Glomerular endothelial cell (primary cell): ENCODE data around the gene OR6C68. TPM values are rescaled to one million over a fixed set of nuclear protein-coding genes. Genes with fewer than 3 reads are reported as not detected.
"Not testable (repeated sequence)": the region's sequence is repeated elsewhere in the genome, so short reads cannot be mapped to it uniquely, and the experiment has no call there.

Experiments used
- DNase-seq: peaks from one replicate; pipeline ENCODE4 v3.0.0-alpha.2; 2011; ENCODE audit warnings: low read depth, low spot score; ENCODE audit errors: extremely low read depth
- total RNA-seq: library from RNA; depleted of rRNA; stranded (reverse); fragments of >200 nt; gene quantifications from 2 replicates; pipeline ENCODE4 v1.2.3, GENCODE V29; 2015

Gene OR6C68
- total RNA-seq: not detected in 2 replicates

DNA sequence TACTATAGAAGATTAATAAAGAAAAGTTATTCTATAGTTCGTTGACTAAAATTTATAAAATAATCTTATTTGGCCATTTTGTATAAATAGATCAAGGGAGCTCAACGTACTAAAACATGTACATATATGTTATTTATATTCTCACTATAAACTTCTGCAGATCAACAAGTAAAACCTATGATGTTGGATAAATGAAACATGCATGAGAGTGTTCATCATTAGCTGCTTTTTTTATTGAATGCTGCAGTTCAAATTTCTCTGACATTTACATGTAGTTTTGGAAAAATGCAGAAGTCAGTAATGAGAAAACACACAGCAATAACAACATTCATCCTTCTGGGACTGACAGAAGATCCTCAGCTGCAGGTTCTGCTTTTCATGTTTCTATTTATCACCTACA is at the start of gene OR6C68:
OR6C68 (plus strand) TSS at position 301 of the 400 bp plus-strand sequence; CDS start at position 301, 0 bp downstream.
- DNase-seq: no peak

GRCh38 chr12:55443776-55444175 is 48.4 kb upstream of the OR6C68 start, which contains the start of gene OR6C2:
Gene OR6C2, plus strand, starts transcription at chr12:55444076. Its CDS starts 8,138 bp downstream, at chr12:55452214.
- no peak for DNase-seq

GRCh38 chr12:55445357-55445756 is 46.8 kb upstream of the OR6C68 start:
- DNase-seq: no peak

DNA sequence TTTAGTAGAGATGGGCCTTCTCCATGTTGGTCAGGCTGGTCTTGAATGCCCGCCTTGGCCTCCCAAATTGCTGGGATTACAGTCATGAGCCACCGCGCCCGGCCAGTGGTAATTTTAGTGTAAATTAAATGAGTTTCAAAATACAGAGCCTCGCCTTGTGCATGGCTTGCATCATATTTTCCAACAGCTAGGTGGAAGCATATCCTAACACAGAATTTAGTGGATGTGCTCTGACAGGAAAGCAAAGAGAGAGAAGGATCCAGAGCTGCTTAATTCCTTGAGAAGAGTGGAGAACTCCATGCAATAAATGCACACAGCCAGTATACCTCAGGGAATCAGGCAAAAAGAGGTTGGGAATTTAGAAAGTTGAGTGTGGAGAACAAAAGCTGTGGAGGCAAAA is 45.9 kb upstream of the OR6C68 start:
- DNase-seq: no peak

DNA sequence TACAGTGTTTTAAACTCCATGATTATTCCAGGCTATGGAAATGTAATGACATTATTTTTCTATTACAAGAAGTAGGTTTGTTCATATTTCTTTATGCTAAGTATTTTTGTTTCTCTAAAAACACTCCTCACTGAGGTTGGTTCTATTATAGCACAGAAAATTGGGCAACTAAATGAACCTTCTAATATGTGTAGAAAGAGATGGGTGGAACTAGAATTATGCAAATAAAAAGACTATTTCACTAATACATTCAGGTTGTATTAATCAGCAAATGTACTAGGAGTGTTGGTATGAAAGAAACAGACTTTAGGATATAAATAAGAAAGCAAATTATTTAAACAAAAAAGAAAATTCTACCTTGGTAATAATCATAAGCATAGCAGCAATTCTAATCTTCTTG is 43.4 kb upstream of the OR6C68 start:
- no peak for DNase-seq

DNA sequence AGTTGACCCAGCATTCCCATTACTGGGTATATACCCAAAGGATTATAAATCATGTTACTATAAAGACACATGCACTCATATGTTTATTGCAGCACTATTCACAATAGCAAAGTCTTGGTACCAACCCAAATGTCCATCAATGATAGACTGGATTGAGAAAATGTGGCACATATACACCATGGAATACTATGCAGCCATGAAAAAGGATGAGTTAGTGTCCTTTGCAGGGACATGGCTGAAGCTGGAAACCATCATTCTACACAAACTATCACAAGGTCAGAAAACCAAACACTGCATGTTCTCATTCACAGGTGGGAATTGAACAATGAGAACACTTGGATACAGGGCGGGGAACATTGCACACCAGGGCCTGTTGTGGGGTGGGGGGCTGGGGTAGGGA is 27.3 kb upstream of the OR6C68 start:
- DNase-seq: not testable (repeated sequence)

DNA sequence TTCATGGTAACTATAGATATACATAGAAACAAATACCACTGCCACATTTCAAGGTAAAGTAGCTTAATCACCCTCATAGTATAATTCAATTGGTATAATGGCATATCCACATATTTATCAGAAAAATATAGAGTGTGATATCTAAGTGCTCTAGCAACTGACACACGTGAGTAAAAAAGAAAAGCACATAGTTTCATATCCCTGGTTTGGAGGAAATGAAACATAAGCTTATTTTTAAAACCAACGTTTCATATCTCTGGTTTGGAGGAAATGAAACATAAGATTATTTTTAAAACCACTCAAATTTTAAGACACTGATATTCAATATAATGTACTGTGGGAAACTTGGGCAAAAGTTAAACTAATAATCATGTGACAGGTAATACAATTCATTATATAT is 24.3 kb upstream of the OR6C68 start:
- DNase-seq: no peak

GRCh38 chr12:55469291-55469690 is 22.9 kb upstream of the OR6C68 start:
- DNase-seq: no peak

- no peak for DNase-seq
These were observed 21.9 kb upstream of the OR6C68 start, which contains the start of gene OR6C70 for GRCh38 chr12:55470088-55470829. Gene OR6C70, minus strand, starts transcription at chr12:55470138. Its CDS starts 0 bp downstream, at chr12:55470138.

GRCh38 chr12:55472264-55472663 is 19.9 kb upstream of the OR6C68 start:
- DNase-seq: no peak

DNA sequence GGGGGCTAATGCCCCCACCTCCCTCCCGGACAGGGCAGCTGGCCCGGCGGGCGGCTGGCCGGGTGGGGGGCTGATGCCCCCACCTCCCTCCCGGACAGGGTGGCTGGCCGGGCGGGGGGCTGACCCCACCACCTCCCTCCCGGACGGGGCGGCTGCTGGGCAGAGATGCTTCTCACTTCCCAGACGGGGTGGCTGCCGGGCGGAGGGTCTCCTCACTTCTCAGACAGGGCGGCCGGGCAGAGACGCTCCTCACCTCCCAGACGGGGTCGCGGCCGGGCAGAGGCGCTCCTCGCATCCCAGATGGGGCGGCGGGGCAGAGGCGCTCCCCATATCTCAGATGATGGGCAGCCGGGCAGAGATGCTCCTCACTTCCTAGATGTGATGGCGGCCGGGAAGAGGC is 13.0 kb upstream of the OR6C68 start:
- DNase-seq: not testable (repeated sequence)

- not testable (repeated sequence) for DNase-seq
These were observed 7.9 kb upstream of the OR6C68 start for GRCh38 chr12:55484284-55484683.

DNA sequence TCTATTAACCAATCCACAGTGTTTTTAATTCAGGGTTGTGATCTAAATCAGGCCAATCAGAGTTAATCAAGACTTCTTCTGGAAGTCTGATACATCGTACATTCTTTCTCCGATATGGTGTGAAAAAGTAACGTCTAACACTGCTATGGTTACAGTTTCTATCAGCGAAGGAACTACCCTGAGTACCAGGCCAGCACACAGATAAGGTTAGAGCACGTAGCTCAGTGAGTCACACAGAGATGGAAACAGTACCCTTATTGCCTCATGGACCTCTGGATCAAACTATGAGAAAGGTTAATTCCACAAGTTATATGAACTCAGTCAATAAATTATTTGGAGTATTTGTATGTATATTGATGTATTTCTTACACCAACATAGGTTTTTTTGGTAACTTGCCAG is 3.3 kb downstream of the OR6C68 start:
- DNase-seq: no peak

DNA sequence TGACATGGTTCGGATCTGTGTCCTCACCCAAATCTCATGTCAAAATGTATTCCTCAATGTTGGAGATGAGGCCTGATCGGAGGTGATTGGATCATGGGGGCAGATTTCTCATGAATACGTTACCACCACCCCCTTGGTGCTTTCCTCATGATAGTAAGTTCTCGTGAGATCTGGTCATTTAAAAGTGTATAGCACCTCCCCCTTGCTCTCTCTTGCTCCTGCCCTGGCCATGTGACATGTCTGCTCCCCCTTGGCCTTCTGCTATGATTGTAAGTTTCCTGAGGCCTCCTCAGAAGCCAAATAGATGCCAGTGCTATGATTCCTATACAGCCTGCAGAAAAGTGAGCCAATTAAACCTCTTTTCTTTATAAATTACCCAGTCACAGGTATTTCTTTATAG is 7.1 kb downstream of the OR6C68 start:
- DNase-seq: no peak

DNA sequence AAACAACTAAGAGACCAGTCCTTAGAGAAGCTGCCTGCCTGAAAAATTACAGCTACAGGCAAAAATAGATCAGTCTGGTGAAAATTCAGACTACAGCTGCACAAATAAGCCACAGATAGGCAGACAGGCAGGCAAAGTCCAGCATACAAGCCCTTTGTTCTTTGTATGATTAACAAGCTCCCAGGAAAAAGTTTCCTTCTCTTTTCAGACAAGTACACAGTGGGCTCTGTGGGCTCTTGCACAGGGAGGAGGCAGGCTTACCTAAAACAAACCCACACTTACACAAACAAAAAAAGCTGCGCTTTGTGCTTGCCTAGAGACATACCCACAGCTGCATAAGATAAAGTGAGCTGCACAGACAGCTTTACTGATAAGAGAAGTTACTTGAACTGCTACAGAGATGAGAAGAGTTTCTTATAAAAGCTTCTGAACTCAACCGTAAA is 7.7 kb downstream of the OR6C68 start:
- DNase-seq: no peak

DNA sequence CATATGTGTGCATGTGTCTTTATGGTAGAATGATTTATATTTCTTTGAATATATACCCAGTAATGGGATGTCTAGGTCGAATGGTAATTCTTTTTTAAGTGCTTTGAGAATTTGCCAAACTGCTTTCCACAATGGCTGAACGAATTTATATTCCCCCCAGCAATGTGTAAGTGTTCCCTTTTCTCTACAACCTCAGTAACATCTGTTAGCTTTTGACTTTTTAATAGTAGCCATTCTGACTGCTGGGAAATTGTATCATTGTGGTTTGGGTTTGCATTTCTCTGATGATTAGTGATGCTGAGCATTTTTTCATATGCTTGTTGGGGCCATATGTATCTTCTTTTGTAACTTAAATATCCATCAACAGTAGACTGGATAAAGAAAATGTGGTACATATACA is 9.4 kb downstream of the OR6C68 start:
- no peak for DNase-seq

DNA sequence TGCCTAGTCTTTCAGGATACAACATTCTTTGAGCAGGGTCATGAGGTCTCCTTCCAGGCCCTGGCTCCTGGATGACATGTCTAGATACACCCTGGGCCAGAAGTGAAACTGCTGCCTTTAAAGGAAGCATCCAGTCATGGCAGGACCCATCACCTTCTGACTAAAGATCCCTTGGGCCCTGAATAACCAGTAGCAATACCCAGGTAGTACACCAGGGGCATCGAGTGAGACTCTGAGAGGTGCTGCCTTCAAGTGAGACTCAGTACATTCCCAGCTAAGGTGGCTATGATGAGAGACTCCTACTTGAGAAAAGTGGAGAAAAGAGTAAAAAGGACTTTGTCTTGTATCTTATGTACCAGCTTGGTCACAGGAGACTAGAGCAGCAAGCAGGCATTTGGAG is 23.5 kb downstream of the OR6C68 start:
- DNase-seq: no peak

DNA sequence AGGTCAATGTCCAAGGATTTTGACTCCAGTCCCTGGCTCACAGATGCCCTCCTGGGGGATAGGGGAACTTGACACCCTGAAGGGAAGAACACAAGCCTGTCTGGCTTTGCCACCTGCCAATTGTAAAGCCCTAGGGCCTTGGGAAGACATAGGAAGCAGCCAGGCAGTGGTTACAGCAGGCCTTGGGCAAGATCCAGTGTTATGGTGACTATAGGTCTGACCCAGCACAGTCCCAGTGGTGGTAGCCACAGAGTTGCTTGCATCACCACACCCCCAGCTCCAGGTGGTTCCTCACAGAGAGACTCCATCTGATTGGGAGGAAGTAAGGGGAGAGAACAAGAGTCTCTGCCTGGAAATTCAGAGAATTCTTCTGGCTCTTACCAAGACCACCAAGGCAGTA is 24.2 kb downstream of the OR6C68 start:
- DNase-seq: no peak

Other genes with a start within 250 kb of the OR6C68 start
- not detected in 2 replicates for gene OR6C74, start 247.8 kb upstream of the OR6C68 start, total RNA-seq
- gene OR6C6, start 195.8 kb upstream of the OR6C68 start, total RNA-seq: not detected in 2 replicates
- gene OR6C1, start 178.0 kb upstream of the OR6C68 start, total RNA-seq: not detected in 2 replicates
- not detected in 2 replicates for gene OR6C3, start 161.6 kb upstream of the OR6C68 start, total RNA-seq
- not detected in 2 replicates for gene OR6C75, start 129.4 kb upstream of the OR6C68 start, total RNA-seq
- gene OR6C65, start 91.8 kb upstream of the OR6C68 start, total RNA-seq: not detected in 2 replicates
- not detected in 2 replicates for gene OR6C76, start 66.1 kb upstream of the OR6C68 start, total RNA-seq
- gene OR6C2, start 48.3 kb upstream of the OR6C68 start, total RNA-seq: not detected in 2 replicates
- gene OR6C70, start 22.2 kb upstream of the OR6C68 start, total RNA-seq: not detected in 2 replicates
- gene OR6C4, start 57.2 kb downstream of the OR6C68 start, total RNA-seq: not detected in 2 replicates
- gene OR2AP1, start 80.1 kb downstream of the OR6C68 start, total RNA-seq: not detected in 2 replicates
- gene OR10P1, start 144.5 kb downstream of the OR6C68 start, total RNA-seq: not detected in 2 replicates
- gene ITGA7, start 215.5 kb downstream of the OR6C68 start, total RNA-seq: 0.18 and 0.82 TPM in 2 replicates
- gene BLOC1S1, start 223.7 kb downstream of the OR6C68 start, total RNA-seq: 112 and 126 TPM in 2 replicates
- 1.0 and 2.6 TPM in 2 replicates for gene RDH5, start 228.0 kb downstream of the OR6C68 start, total RNA-seq
- 1,119 and 1,154 TPM in 2 replicates for gene CD63, start 236.6 kb downstream of the OR6C68 start, total RNA-seq